Choroid plexus epithelial cell (primary cell): ENCODE results near the gene NUP93.
"Not testable (repeated sequence)": the region's sequence is repeated elsewhere in the genome, so short reads cannot be mapped to it uniquely, and the experiment has no call there.

Experiments used
- DNase-seq: peaks from one replicate; pipeline ENCODE4 v3.0.0-alpha.2; 2010; ENCODE audit warnings: low read depth
- H3K4me3 ChIP-seq: 2 replicates; pipeline ENCODE4 v1.5.1; 2011; ENCODE audit warnings: low read depth, mild to moderate bottlenecking, control low read depth, low read length, moderate library complexity
- CTCF ChIP-seq: conservative IDR thresholded peaks from 2 replicates; pipeline ENCODE4 v1.5.1; 2011; ENCODE audit warnings: low read depth, mild to moderate bottlenecking, control low read depth, inconsistent platforms, low read length, moderate library complexity

The NUP93 gene

GRCh38 chr16:56795011-56795410 is 65.1 kb downstream of the NUP93 start:
- no peak for TF ChIP-seq CTCF
- DNase-seq, result no peak
- H3K4me3 ChIP-seq, result no peak overlapping the region

- H3K4me3 ChIP-seq, DNase-seq: not testable (repeated sequence)
Measured at GRCh38 chr16:56797038-56797437, 67.1 kb downstream of the NUP93 start.

GRCh38 chr16:56797861-56798260 is 67.9 kb downstream of the NUP93 start:
- DNase-seq, result no peak
- no peak overlapping the region for H3K4me3 ChIP-seq
- no peak for TF ChIP-seq CTCF

- TF ChIP-seq CTCF, result no peak
- no peak for DNase-seq
- no peak overlapping the region for H3K4me3 ChIP-seq
Measured at GRCh38 chr16:56798955-56799354, 69.0 kb downstream of the NUP93 start.

GRCh38 chr16:56800355-56800754 is 70.4 kb downstream of the NUP93 start:
- peak; percentile 50 for DNase-seq
- TF ChIP-seq CTCF, result no peak
- H3K4me3 ChIP-seq, result no peak overlapping the region

- H3K4me3 ChIP-seq, result no peak overlapping the region
- DNase-seq, result no peak
- TF ChIP-seq CTCF, result no peak
Measured at GRCh38 chr16:56801762-56802161, 71.8 kb downstream of the NUP93 start.

- peak; percentile 77 for DNase-seq
- no peak overlapping the region for H3K4me3 ChIP-seq
- no peak for TF ChIP-seq CTCF
Measured at GRCh38 chr16:56807011-56807675, 77.2 kb downstream of the NUP93 start.

GRCh38 chr16:56807676-56808067 is 77.7 kb downstream of the NUP93 start:
- DNase-seq, result not testable (repeated sequence)

More at GRCh38 chr16:56807676-56808067, 77.7 kb downstream of the NUP93 start:
- H3K4me3 ChIP-seq, result not testable (repeated sequence)
